DMS 273 treated with DMSO at 0.1 percent for 48 hours (cell line): ENCODE results near the gene HPS4.

Source experiments
- DNase-seq: peaks from one replicate; lab custom pipeline; 2025; lab: John Stamatoyannopoulos, UW

The HPS4 gene

DNA sequence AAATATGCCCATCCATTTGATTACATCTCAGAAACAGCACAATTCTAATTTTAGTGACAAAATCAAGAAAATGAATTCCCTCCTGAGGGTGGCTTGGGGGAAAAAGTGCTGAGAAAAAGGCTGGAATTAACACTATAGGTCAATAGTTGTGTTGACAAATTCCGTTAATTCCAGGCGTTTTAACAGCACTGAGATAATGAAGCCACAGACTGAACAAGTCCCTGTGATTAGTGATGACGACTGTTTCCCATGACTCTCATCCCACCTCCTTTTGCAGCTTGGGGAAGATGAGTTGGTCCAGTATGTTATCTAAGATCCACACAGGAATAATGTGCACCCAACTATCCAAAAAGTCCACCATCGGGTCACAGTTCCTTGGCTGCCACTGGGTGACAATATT, 12.9 kb upstream of the HPS4 start:
- no peak for DNase-seq

DNA sequence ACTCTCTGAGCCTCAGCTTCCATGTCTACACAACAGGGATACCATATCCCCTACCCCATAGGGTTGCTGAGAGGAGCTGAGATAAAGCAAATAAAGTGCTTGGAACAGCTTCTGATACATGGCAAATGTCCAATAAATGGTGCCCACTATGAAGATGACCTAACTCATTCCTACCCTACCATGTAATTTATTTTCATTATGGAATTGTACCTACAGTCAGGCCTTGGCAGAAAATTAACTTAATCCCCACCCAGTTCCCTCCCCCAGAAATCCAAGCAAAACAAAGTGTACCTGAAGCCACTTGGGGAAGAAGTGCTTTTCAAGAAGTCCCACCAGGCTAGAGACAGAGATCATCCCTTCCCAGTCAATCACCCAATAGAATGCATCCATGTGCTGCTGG, 10.9 kb upstream of the HPS4 start:
- no peak for DNase-seq

DNA sequence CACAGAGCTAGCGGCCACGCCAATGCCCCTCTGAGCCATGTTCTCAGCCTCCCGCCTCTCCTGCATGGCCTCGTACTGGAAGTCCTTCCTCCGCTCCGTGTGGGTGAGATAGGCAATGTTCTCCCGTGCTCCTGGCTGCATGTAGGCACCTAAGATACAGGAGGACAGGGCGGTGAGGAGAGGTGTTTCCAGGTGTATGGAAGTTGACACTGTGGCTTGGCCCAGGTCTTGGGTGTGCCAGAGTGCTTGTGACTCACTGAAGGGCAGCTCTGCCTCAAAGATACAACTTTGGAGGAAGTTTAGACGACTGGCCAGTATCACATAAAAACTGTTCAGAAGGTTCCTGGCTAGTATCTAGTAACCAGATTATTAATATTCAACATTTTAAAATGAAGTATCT, 8.6 kb upstream of the HPS4 start:
- DNase-seq = no peak

DNA sequence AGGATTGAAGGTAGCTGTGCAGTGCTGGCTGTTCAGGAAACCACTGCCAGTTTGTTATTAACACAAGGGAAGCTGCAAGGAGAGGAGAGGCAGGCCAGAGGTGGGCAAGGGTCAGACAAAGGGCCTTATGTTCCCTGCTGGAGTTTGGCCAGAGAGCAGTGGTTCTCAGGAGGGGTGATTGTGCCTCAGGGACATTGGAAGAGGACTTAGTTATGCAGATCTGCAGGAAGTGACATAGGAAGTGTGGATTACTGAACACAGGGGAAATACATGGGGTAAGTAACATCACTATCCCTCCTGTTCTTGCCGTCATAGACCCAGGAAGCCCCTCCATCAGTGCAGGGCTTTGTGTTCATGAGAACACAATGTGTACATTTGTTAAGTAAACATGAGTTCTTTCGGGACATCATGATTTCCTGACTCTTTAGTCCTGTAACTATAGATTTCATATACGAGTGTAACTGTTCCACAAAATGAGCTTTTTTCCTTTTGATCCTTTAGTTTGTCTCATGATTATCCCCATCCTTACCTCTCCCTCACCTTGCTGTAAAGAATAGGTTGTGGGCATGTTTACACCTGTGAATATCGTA, 6.0 kb upstream of the HPS4 start:
- no peak for DNase-seq

DNA sequence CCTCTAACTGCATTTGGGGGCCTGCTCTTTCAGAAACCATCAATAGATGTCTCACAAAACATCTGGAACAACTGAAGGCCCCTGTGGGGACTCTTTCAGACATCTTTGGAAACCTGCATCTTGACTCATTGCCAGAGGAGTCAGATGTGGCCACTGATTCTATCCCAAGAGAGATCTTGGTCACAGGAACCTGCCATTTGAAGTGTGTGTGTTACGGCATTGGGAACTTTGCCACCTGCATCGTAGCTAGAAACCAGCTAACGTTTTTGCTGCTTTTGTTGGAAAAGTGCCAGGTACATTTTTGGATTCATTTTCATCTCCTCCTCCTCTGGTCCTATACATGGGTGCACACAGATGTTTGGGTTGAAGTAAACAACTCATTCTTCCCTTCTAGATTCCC, 4.4 kb upstream of the HPS4 start:
- DNase-seq = no peak

DNA sequence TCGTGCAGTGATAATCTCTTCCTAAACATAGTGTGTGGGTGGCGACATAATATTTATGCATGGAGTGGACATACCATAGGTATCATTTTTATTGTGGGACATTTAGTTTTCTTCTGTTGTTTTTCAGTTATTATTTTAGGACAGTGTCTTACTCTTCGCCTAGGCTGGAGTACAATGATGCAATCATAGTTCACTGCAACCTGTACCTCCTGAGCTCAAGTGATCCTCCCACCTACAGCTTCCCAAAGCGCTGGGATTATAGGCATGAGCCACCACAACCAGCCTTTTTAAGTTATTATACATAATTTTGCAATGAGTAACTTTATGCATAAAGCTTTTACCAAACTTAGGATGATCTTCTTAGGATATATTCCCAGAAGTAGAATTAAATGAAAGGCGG, 2.8 kb upstream of the HPS4 start:
- DNase-seq = no peak

DNA sequence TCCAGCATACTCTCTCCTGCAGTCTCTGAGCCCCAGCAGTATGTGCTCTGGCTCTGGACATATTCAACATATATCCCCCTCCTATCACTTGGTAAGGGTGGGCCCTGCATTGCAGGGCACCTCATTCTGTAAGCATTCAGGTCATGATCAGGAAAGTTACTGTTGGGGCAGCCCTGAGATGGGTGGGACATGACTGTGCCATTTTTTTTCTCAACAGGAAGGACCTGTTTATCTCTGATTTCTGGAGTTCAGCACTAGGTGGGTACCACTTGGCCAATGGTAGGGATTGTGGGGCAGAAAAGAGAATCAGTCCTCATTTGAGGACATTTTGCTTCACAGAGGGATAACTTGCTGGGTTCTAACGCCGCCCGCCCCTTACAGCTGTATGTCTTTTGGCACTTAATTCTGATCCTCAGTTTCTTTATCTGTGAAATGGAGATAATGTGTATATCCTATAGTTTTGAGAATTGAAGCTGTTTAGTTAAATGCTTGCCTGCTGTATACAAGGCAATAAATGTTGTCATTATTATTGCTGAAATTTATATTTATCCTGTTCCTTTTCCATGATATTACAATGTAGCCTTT, 2.3 kb upstream of the HPS4 start:
- no peak for DNase-seq

DNA sequence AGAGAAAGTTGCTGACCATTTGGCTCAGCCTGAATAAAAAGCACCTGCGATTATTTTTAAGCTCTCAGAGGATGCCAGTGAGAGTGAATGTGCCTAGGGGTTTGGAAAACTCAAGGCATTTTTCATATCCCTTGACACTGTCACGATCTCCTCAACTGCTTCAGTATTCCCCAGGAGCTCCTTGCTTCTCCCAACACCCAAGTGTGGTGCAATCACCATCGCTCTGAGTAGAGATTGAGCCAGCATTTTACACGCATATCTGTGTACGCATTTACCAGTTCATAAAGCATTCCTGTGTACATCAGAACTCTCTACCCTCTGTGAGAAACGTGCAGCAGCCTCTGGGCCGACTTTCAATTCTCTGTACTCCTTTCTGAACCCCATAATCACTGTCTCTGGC, 1.4 kb upstream of the HPS4 start:
- DNase-seq = no peak

DNA sequence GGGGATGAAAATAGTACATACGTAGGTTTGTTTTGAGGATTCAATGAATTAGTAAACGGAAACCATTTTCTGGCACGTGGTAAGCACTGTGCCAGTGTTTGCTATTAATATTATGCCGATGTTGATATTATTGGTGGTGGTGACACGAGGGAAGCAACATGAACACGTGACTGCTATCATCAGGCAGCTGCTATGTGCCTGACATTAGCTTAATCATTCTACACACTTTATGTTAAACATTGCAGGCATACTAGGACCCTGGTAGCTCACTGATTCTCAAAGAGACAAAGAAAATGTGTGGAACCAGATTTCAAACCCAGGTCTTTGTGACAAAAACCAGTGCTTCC, 750 bp upstream of the HPS4 start:
- no peak for DNase-seq

DNA sequence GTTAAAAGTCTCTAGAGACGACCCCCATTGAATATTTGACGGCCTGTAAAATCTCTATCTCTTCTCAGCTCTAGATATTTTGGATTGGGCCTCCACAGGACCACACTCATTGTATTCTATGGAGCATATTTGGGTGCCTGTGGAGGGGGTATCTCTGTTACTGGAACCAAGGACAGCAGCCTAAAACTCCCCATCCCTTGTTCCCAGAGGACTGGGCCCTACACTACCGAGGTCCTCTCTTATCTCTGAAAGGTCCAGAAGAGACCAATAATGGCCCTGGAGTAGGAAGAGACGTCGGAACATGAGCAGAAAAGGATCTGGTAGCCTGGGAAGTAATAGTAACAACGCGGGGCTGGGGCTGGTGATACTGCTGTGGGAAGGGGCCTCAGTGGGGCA, 542 bp downstream of the HPS4 start:
- DNase-seq = no peak

DNA sequence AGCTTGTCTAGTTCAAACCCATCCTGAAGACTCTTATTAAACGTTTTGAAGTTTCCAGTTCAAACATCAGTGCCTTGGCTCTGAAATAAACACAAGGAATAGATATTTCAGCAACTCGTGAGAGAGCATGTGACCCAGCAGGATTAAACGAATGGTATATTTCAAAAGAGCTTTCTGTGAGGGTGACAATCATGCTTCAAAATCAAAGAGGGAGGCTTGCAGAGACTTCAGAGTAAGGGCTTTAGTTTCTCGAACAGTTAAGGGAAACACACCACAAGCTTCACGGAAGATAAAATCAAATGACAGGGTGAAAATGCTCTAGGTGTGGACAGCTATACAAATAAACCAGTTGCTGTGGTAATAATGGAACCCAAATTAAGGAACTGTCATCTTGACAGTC, 1.4 kb downstream of the HPS4 start:
- no peak for DNase-seq

DNA sequence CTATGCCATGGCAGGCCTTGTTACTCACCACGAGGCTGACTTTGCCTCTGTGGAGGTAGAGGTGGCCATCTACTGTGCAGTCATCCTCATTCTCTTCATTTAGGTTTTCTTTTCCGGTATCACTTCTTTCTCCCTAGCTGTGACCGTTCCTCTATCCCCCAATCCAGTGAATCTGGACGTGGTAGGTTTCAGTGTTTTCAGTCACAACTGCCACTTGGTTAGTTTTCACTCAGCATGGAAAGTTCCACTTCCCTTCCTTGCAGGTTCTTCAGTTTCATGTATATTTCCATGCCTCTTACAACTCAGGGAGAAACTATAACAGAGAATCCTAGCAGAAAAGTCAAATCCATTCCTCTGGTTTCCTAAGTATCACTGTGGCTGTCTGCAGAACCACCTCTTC, 1.9 kb downstream of the HPS4 start:
- no peak for DNase-seq

DNA sequence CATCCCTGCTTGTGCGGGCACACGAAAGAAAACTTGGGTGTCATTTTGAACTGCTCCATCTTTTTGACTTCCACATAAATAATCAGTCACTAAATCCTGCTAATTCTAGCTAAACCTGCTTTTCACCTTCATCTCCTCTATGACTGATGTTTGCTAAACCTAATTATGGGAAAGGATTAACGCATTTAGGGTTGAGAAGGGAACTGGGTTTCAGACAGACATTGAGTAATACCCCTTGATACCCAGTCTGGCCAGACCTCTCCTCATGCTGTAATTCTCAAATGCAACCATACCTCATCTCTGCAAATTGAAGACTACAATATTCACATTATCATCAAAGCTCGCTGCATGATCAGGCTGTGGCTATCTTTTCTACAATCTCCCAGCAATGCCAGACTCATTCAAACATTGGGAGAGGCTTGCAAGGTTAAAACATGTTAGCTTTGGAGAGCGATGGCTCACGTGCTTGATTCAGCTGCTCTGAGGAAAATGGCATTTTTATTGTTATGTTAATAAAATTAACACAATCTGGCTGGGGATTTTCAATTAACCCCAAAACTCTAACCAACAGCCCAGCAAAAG, 2.4 kb downstream of the HPS4 start:
- no peak for DNase-seq

DNA sequence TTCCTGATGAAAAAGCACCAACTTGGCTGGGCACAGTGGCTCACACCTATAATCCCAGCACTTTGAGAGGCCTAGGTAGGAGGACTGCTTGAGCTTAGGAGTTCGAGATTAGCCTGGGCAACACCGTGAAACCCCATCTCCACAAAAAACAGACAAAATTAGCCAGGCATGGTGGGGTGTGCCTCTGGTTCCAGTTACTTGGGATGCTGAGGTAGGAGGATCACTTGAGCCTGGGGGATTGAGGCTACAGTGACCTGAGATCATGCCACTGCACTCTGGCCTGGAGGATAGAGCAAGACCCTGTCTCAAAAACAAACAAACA, 3.0 kb downstream of the HPS4 start:
- DNase-seq = no peak

DNA sequence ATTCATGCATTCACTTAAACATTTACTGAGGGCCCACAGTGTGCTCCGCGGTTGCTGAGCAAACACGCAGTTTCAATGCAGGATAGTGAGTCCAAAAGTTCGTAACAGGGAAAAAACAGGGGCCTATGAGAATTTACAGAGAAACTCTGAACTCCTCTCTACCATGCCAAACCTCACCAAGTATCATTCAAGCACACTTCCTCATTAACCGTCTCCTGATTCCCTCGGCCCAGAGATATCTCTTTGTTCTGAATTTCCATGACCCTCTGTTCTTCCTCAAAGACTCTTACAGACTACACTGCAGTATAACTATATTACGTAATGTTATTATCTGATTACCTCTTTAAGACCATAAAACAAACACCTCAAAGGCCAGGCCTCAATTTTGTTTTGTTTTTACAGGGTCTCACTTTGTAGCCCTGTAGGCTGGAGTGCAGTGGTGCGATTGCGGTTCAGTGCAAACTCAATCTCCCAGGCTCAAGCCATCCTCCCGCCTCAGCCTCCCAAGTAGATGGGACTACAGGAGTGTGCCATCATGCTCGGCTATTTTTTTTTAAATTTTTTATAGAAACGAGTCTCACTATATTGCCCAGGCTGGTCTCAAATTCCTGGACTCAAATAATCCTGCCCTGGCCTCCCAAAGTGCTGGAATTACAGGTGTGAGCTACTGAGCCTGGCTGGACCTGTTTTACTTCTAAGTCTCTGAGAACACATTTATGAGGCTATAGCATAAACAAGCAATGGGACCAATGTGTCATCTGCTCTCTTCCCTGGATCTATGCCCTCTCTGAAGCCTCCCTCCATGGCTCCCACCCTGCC, 3.6 kb downstream of the HPS4 start:
- no peak for DNase-seq

DNA sequence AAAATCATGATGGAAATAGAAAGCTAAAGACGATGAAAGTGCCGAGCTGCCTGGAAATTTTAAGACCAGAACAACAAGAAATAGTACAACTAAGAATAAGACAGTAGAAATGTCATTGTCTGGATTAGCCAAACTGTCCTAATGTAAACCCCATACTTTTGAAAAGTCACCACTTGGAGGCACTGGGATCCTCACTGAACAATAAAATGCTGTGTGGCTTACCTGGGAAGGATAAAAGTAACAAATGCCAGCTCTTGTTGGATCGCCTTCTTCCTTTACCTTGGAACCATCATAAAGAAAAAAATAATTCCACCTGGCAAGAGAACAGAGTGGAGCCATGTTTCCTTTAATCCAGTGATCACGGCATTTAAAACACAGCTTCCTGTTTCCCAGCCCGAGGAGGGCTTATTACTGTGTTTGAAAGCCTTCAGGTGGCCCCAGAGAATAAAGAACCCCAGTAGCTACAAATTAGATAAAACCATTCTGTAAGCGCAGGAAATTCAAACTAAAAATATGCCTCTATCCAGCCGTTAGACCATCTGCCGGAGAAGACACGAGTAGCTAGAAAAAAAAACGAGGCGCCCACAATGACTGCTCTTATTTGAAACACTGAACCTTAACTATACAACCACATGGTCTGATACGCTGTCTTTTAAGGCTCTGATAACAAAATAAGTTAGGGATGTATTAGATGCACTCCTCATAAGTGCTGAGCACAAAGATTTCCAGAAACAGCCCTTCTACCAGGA, 4.4 kb downstream of the HPS4 start:
- DNase-seq = peak; percentile 43

DNA sequence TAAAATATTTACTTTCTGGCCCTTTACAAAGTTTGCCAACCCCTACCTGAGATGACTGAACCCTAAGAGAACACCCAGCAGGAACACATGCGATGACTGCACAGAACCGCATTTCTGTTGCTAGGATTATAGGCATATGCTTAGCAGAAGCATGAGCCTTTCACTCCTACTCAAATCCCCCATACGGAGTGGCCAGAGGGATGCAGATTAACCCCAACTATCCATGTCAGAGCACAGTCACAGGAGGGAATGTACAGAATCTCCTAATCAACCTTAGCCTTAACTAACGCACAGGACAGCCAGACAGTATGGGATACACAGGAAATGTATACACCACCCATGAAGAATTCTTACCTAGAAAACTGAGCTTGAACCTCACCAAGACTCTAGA, 6.2 kb downstream of the HPS4 start:
- DNase-seq = no peak

DNA sequence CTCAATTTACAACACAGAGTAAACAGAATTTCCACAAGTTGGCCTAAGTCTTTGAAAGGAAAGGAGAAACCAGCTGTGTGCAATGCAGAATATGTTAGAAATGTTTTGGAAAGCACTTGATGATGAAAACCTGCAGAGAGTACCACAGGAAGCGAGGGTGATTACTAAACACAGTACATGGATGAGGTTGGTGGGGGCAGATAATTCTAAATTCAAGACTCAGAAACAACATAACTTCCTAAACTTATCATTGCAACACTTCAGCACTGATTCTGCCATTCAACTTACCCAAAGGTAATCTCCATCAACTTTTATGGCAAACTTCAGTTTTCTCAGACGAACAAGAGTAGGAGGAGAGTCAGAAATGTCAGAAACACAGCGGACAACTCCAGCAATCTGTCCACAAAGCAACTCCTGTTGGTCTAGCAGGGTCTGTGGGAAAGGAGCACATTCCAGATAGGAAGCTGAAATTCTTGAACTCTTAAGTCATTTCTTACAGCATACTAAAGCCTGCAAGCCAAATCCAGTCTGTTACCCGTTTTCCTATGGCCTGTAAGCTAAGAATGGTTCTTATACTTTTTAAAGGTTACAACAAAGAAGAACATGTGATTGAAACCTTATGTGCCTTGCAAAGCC, 6.8 kb downstream of the HPS4 start:
- DNase-seq = no peak

DNA sequence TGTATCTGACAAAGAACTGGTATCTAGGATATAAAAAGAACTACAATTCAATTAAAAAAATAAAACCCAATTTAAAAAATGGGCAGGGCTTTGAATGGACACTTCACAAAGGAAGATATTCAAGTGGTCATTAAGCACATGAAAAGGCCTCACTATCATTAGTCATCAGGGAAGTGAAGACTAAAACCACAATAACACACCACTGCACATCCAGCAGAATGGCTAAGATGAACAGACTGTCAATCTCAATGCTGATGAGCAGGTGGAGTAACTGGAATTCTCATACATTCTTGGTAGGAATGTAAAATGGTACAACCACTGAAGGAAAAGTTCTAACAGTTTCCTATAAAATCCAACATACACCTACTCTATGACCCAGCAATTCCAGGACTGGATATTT, 8.9 kb downstream of the HPS4 start:
- DNase-seq = no peak

DNA sequence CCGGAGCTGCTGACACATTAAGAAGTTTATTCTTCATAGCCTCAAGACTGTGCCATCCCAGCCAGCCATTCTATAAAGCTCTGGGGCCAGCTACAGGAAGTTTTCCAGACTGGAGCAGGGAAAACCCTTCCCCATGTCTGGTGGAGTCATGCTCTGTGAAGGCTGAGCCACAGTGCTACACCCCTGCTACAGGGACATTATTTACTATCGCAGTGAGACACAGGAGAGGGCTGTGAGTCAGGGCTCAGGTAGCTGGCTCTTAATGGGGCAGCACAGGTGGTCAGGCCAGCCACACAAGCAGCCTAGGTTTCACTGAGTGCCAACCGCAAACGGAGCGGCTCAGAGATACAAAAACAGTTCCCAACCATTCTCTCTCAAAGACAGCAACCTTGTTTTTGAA, 12.1 kb downstream of the HPS4 start:
- DNase-seq = no peak

DNA sequence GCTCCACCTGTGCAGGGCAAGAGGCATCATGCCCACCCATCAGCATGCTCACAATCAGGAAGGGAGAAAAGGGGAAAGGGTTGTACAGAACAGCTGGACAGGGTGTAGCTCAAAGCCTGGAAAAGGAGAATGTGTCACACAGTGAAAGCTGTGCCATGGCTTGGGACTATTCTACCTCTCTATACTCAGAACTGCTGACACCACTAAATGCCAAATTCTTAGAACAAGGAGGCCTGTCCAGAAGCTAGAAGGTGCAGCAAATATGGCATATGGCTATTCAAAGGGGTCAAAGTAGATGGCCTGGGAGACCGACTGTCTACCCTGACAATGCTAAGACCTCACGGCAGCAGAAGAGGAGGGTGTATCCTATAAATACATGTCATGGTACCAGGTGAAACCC, 12.8 kb downstream of the HPS4 start:
- no peak for DNase-seq

DNA sequence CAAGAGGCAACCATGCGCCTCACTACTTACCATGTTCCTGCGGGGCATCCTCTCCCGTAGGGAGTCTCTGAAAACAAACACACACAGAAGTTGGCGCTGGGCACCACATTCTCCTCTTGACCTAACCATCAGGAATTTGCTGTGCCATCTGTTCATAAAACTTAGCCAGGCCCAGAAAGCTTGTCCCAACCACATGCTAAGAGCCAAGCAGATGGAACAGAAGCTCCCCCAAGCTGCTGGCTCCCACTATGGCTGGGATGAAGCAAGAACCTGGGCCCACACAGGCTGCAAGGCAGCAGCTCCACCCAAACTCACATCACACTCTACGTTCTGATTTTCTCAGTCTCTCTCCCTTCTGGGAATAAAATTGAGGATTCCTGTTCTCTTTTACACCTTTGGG, 17.4 kb downstream of the HPS4 start:
- DNase-seq = peak; percentile 84
